Liver (tissue), 9 donors: Measurements from ENCODE around the gene GPR152. TPM values are rescaled to one million over a fixed set of nuclear protein-coding genes. Genes with fewer than 3 reads are reported as not detected.

ENCODE experiments used
- DNase-seq: peaks from one replicate; pipeline ENCODE4 v3.0.0-alpha.2; 2017; ENCODE audit warnings: low spot score
- H3K27ac ChIP-seq, 2 donors: one replicate each; pipeline ENCODE4 v1.7.0; 2013; ENCODE audit warnings: inconsistent platforms in 2 of 2, low read length in 2 of 2, control low read depth in 1 of 2, low read depth in 1 of 2, mild to moderate bottlenecking in 1 of 2
- H3K27me3 ChIP-seq, 4 donors: one replicate each; pipeline versions ENCODE4 v1.6.1 to v1.7.0; 2013; ENCODE audit warnings: low read length in 3 of 4, inconsistent platforms in 1 of 4, mild to moderate bottlenecking in 1 of 4, moderate library complexity in 1 of 4; ENCODE audit not compliant: control insufficient read depth in 4 of 4, insufficient read depth in 4 of 4
- H3K36me3 ChIP-seq, 4 donors: one replicate each; pipeline versions ENCODE4 v1.6.1 to v1.7.0; 2013; ENCODE audit warnings: low read length in 3 of 4, mild to moderate bottlenecking in 3 of 4, low read depth in 1 of 4, moderate library complexity in 1 of 4; ENCODE audit not compliant: control insufficient read depth in 4 of 4, insufficient read depth in 3 of 4
- H3K4me1 ChIP-seq, 4 donors: one replicate each; pipeline versions ENCODE4 v1.6.1 to v1.7.0; 2013; ENCODE audit warnings: low read length in 3 of 4, mild to moderate bottlenecking in 3 of 4, moderate library complexity in 1 of 4; ENCODE audit not compliant: control insufficient read depth in 4 of 4, insufficient read depth in 4 of 4
- H3K4me3 ChIP-seq, 3 donors: one replicate each; pipeline versions ENCODE4 v1.6.1 to v1.7.0; 2013; ENCODE audit warnings: low read length in 3 of 3, control low read depth in 1 of 3, low read depth in 1 of 3, mild to moderate bottlenecking in 1 of 3
- H3K9ac ChIP-seq, 2 donors: one replicate each; pipeline ENCODE4 v1.7.0; 2013; ENCODE audit warnings: low read length in 2 of 2, mild to moderate bottlenecking in 2 of 2, moderate library complexity in 2 of 2, control low read depth in 1 of 2, low read depth in 1 of 2
- H3K9me3 ChIP-seq, 4 donors: one replicate each; pipeline versions ENCODE4 v1.6.1 to v1.7.0; 2013; ENCODE audit warnings: low read length in 3 of 4; ENCODE audit not compliant: control insufficient read depth in 4 of 4
- ATF3 ChIP-seq: IDR thresholded peaks from 2 replicates; pipeline ENCODE4 v1.6.1; 2016; ENCODE audit warnings: antibody characterized with exemption
- FOXA1 ChIP-seq: IDR thresholded peaks from 2 replicates; pipeline ENCODE4 v1.6.1; 2016; ENCODE audit warnings: antibody characterized with exemption
- FOXA2 ChIP-seq: IDR thresholded peaks from 2 replicates; pipeline ENCODE4 v1.6.1; 2016; ENCODE audit warnings: antibody characterized with exemption
- GABPA ChIP-seq, 2 donors: IDR thresholded peaks in 1 of 2; conservative IDR thresholded peaks in 1 of 2; 2 replicates each; pipeline ENCODE4 v1.6.1; 2016; ENCODE audit warnings: antibody characterized with exemption in 2 of 2, mild to moderate bottlenecking in 1 of 2, moderate library complexity in 1 of 2
- HNF4G ChIP-seq: IDR thresholded peaks from 2 replicates; pipeline ENCODE4 v1.6.1; 2016; ENCODE audit warnings: antibody characterized with exemption
- MAX ChIP-seq: IDR thresholded peaks from 2 replicates; pipeline ENCODE4 v1.6.1; 2016; ENCODE audit warnings: antibody characterized with exemption
- NR2F2 ChIP-seq: IDR thresholded peaks from 2 replicates; pipeline ENCODE4 v1.6.1; 2016; ENCODE audit warnings: antibody characterized with exemption
- REST ChIP-seq: IDR thresholded peaks from 2 replicates; pipeline ENCODE4 v1.6.1; 2016; ENCODE audit warnings: antibody characterized with exemption, mild to moderate bottlenecking
- SP1 ChIP-seq: IDR thresholded peaks from 2 replicates; pipeline ENCODE4 v1.6.1; 2018; ENCODE audit warnings: antibody characterized with exemption, mild to moderate bottlenecking
- TAF1 ChIP-seq: conservative IDR thresholded peaks from 2 replicates; pipeline ENCODE4 v1.6.1; 2016; ENCODE audit warnings: antibody characterized with exemption, mild to moderate bottlenecking
- ZBTB33 ChIP-seq: IDR thresholded peaks from 2 replicates; pipeline ENCODE4 v1.6.1; 2016; ENCODE audit warnings: antibody characterized with exemption
- WGBS: extraction: QIAGEN DNeasy Blood & Tissue Kit; methylation state at CpG from one replicate; pipeline ENCODE4 v1.1.7; 2013; 5-methylcytosine and 5-hydroxymethylcytosine counted together
- polyA plus RNA-seq, 2 donors: library from polyadenylated mRNA; stranded (reverse) in 1 of 2; unstranded in 1 of 2; fragments of 200-250 nt in 1 of 2; fragments of >200 nt in 1 of 2; fragmentation: Nextera tagmentation in 1 of 2; extraction: Ambion mirVana in 1 of 2; gene quantifications; one replicate each; pipeline versions ENCODE4 v1.2.1 to v1.2.3, GENCODE V29; 2013 to 2015
- total RNA-seq, 2 donors: library from RNA; depleted of rRNA; stranded (reverse); fragments of >200 nt; gene quantifications; one replicate each; pipeline ENCODE4 v1.2.3, GENCODE V29; 2014
- donor health status: healthy.
- donor health status: healthy.
- donor health status: healthy.
- donor health status: healthy.
- donor health status: healthy.

The GPR152 gene
- total RNA-seq, result not detected
- polyA plus RNA-seq, result not detected

GRCh38 chr11:67452141-67452952, at the start of gene GPR152:
Gene GPR152 (minus strand): TSS chr11:67452729. CDS start chr11:67452724, 5 bp downstream.
- Histone ChIP-seq H3K9me3 (no peaks in the 10 kb centered on the region), H3K27ac (no peak within 1 kb of the TSS), H3K4me3 (no peak within 1 kb of the TSS), H3K9ac (no peak within 1 kb of the TSS), H3K27me3 (no peaks in the 10 kb centered on the region), H3K4me1 (peaks cover 0 to 12% (median 6%) of the 10 kb centered on the region in 4 donors), H3K36me3 (no peaks in the 10 kb centered on the region)
- no peak for DNase-seq
- 82% methylated on average over 33 of the region's 33 CpGs for WGBS
- TF ChIP-seq MAX (no peak), FOXA2 (no peak), ZBTB33 (no peak), HNF4G (no peak), NR2F2 (no peak), FOXA1 (no peak), REST (no peak)

GRCh38 chr11:67501854-67502253, 49.3 kb upstream of the GPR152 start:
- Histone ChIP-seq H3K9ac (no peak overlapping the region), H3K4me3 (no peak overlapping the region), H3K4me1 (peaks cover 8 to 29% (median 14%) of the 10 kb centered on the region in 4 donors), H3K36me3 (peaks cover 0 to 2% (median 1%) of the 10 kb centered on the region in 4 donors), H3K9me3 (no peaks in the 10 kb centered on the region), H3K27ac (no peak overlapping the region), H3K27me3 (no peaks in the 10 kb centered on the region)
- 98% methylated on average over 18 of the region's 18 CpGs for WGBS
- no peak for DNase-seq
- no peak for TF ChIP-seq GABPA (IDR thresholded peaks at IDR 0.05 in 1 of 2, conservative IDR thresholded peaks at IDR 0.05 in 1 of 2)
- TF ChIP-seq FOXA1, result no peak
- TF ChIP-seq TAF1, result no peak
- TF ChIP-seq ZBTB33, result no peak
- no peak for TF ChIP-seq SP1
- no peak for TF ChIP-seq ATF3
- no peak for TF ChIP-seq NR2F2
